A673 (cell line): ENCODE results near the gene EBLN2.

Experiments used
- EZH2 ChIP-seq: fragments of 200-600 bp; sonication (generic); IDR thresholded peaks from 2 replicates; pipeline ENCODE4 v1.6.1; 2017; ENCODE audit warnings: borderline replicate concordance, low read depth, mild to moderate bottlenecking, mixed read lengths, antibody characterized with exemption, low read length; ENCODE audit not compliant: poor library complexity, severe bottlenecking
- TF ChIP-seq, protein P1 (sequence below): fragments of 300-800, 200-600 bp; sonication (generic); conservative IDR thresholded peaks from 2 replicates; pipeline ENCODE4 v1.5.1; 2017; ENCODE audit warnings: low read depth, mild to moderate bottlenecking, antibody characterized with exemption, low read length, moderate library complexity, mixed read lengths

DNA sequence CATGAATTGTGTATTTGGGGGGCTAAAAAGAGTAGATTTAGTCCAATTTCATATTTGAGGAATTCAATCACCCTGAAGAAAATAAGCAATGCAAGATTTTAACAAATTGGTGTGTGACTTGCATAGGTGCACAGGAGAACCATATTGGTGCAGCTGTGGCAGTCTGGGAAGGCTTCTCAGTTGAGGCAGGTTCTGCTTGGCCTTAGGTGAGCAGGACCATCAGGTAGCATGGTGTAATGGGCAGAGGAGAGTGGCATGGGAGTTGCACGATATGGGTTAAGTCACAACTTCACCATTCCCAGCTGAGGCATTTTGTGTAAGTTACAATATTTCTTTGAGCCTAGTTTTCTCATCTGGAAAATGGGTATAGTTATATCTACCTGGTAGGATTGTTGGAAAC, 10.5 kb downstream of the EBLN2 start:
- TF ChIP-seq, protein P1, sequence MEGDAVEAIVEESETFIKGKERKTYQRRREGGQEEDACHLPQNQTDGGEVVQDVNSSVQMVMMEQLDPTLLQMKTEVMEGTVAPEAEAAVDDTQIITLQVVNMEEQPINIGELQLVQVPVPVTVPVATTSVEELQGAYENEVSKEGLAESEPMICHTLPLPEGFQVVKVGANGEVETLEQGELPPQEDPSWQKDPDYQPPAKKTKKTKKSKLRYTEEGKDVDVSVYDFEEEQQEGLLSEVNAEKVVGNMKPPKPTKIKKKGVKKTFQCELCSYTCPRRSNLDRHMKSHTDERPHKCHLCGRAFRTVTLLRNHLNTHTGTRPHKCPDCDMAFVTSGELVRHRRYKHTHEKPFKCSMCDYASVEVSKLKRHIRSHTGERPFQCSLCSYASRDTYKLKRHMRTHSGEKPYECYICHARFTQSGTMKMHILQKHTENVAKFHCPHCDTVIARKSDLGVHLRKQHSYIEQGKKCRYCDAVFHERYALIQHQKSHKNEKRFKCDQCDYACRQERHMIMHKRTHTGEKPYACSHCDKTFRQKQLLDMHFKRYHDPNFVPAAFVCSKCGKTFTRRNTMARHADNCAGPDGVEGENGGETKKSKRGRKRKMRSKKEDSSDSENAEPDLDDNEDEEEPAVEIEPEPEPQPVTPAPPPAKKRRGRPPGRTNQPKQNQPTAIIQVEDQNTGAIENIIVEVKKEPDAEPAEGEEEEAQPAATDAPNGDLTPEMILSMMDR: no peak
- TF ChIP-seq EZH2: no peak
